GM21360 (cell line): ENCODE results near the gene HSPA6.
A peak's percentile ranks its signal among the peaks of the same experiment; 100 is the strongest.
"Not testable (repeated sequence)": the region's sequence is repeated elsewhere in the genome, so short reads cannot be mapped to it uniquely, and the experiment has no call there.

Experiments used
- ATAC-seq: cut with Tn5 transposase; IDR thresholded peaks from one replicate; pipeline ENCODE4 v1.9.1; 2021; ENCODE audit warnings: mild to moderate bottlenecking, moderate library complexity; ENCODE audit not compliant: unreplicated experiment

Gene HSPA6

GRCh38 chr1:161523817-161524741 lies at the start of gene HSPA6:
Gene HSPA6, plus strand, starts transcription at chr1:161524540. Its CDS starts 119 bp downstream, at chr1:161524659.
- ATAC-seq, result peak; percentile 39

- not testable (repeated sequence) for ATAC-seq
These were observed 46.6 kb upstream of the HSPA6 start for GRCh38 chr1:161477711-161478110.

- no peak for ATAC-seq
These were observed 45.4 kb upstream of the HSPA6 start for GRCh38 chr1:161478985-161479384.

GRCh38 chr1:161480381-161481035 lies 43.8 kb upstream of the HSPA6 start:
- no peak for ATAC-seq

- no peak for ATAC-seq
These were observed 42.5 kb upstream of the HSPA6 start for GRCh38 chr1:161481624-161482392.

GRCh38 chr1:161482610-161483009 lies 41.7 kb upstream of the HSPA6 start:
- ATAC-seq, result no peak

- ATAC-seq, result no peak
These were observed 41.0 kb upstream of the HSPA6 start for GRCh38 chr1:161483361-161483760.

GRCh38 chr1:161484613-161485012 lies 39.7 kb upstream of the HSPA6 start:
- no peak for ATAC-seq

GRCh38 chr1:161486806-161487741 lies 37.3 kb upstream of the HSPA6 start:
- no peak for ATAC-seq

GRCh38 chr1:161491472-161491871 lies 32.9 kb upstream of the HSPA6 start:
- ATAC-seq, result no peak

- no peak for ATAC-seq
These were observed 31.5 kb upstream of the HSPA6 start for GRCh38 chr1:161492827-161493226.

- ATAC-seq, result no peak
These were observed 30.1 kb upstream of the HSPA6 start for GRCh38 chr1:161494091-161494735.

GRCh38 chr1:161495490-161495889 lies 28.9 kb upstream of the HSPA6 start:
- ATAC-seq, result no peak

- ATAC-seq, result no peak
These were observed 26.4 kb upstream of the HSPA6 start for GRCh38 chr1:161497961-161498360.

- no peak for ATAC-seq
These were observed 25.7 kb upstream of the HSPA6 start for GRCh38 chr1:161498646-161499045.

GRCh38 chr1:161499099-161500039 lies 25.0 kb upstream of the HSPA6 start:
- ATAC-seq, result no peak

- no peak for ATAC-seq
These were observed 23.1 kb upstream of the HSPA6 start for GRCh38 chr1:161501234-161501633.

GRCh38 chr1:161502181-161502580 lies 22.2 kb upstream of the HSPA6 start:
- ATAC-seq, result no peak
